Measurements from ENCODE around the gene MRPL16. TPM values are rescaled to one million over a fixed set of nuclear protein-coding genes. Genes with fewer than 3 reads are reported as not detected.

The MRPL16 gene
- polyA plus RNA-seq, 6 donors from 2014 or later = 61.8 to 95.9 (median 84.3) TPM

DNA sequence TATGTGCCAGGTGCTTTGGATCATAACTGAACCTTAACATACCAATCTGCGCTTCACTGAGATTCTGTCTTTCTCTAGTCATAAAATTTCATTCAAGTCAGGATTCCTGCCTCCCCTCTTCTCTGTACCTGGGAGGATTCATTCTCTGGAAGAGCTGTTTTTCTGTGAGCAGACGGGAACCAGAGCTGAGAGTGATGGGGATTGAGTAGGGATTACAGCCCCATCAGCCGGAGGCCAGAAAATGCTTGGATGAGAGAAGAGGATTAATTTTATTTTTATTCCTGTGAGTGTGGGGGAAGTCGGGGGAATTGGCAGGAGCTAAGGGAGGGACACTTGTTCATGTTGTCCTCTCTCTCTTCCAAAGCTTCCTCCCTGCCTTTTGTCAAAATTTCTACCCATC, 50.7 kb downstream of the MRPL16 start:
- Mint-ChIP-seq H3K36me3 (peaks cover 4 to 10% of the 10 kb centered on the region in 2 donors), H3K4me3 (no peak overlapping the region), H3K27ac (no peak overlapping the region), H3K27me3 (no peaks in the 10 kb centered on the region), H3K4me1 (peaks cover 16 to 28% (median 25%) of the 10 kb centered on the region in 3 donors), H3K9me3 (no peaks in the 10 kb centered on the region)
- no peak for DNase-seq
- no peak for ATAC-seq (ENCODE audit: low read depth in 2 of 2)

GRCh38 chr11:59758401-59759037, 52.1 kb downstream of the MRPL16 start:
- H3K27ac Mint-ChIP-seq = peak overlapping the region in 1 of 6 donors; percentile 30
- ATAC-seq (ENCODE audit: low read depth in 2 of 2) (no peak), DNase-seq (no peak)
- peak overlapping the region in 2 of 8 donors; percentile 35 to 82 for H3K4me3 Mint-ChIP-seq
- H3K36me3 Mint-ChIP-seq = peaks cover 4 to 10% of the 10 kb centered on the region in 2 donors
- H3K27me3 Mint-ChIP-seq = no peaks in the 10 kb centered on the region
- no peaks in the 10 kb centered on the region for H3K9me3 Mint-ChIP-seq
- H3K4me1 Mint-ChIP-seq = peaks cover 24 to 35% (median 35%) of the 10 kb centered on the region in 3 donors

DNA sequence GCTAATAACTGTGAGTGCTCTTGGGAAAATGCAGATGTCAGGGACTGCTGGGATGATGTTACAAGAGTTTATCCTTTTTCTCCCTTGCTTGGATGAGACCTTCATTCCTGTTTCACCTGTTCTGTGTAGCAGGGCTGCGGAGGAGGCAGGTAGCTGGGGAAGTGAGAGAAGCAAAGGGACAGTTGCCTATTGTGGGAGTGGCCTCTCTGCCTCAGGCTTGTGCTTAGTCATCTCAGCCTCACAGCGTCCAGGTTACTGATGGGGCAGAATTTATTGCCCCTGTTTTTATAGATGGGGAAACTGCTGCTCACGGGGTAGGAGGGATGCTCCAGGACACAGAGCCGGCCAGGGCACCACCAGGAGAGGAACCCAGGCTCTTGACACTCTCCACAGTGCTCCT, 53.7 kb downstream of the MRPL16 start:
- no peaks in the 10 kb centered on the region for H3K9me3 Mint-ChIP-seq
- peaks cover 24 to 35% (median 30%) of the 10 kb centered on the region in 3 donors for H3K4me1 Mint-ChIP-seq
- ATAC-seq (ENCODE audit: low read depth in 2 of 2) (no peak), DNase-seq (no peak)
- H3K27me3 Mint-ChIP-seq = no peaks in the 10 kb centered on the region
- H3K27ac Mint-ChIP-seq = peak overlapping the region in 4 of 6 donors; percentile 20 to 47 (median 29)
- H3K36me3 Mint-ChIP-seq = no peaks in the 10 kb centered on the region
- H3K4me3 Mint-ChIP-seq = peak overlapping the region in 6 of 8 donors; percentile 10 to 96 (median 84)

DNA sequence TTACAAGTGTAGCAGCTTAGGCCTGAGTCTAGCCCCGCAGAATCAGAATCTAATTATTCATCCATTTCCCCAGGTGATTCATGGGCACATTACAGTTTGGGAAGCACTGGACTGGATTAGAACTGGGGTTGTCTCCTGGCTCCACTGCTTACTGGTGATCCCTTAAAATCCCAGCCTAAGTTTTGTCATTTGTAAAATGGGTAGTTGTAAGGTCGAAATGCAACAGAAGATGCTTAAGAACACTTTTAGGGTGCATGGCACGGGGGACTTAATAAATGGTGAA, 54.1 kb downstream of the MRPL16 start:
- ATAC-seq (ENCODE audit: low read depth in 2 of 2) = no peak
- Mint-ChIP-seq H3K4me3 (peak overlapping the region in 7 of 8 donors; percentile 10 to 96 (median 86)), H3K27ac (peak overlapping the region in 3 of 6 donors; percentile 11 to 47 (median 20))

More for the DNA sequence above, 54.1 kb downstream of the MRPL16 start:
- no peaks in the 10 kb centered on the region for H3K27me3 Mint-ChIP-seq
- H3K9me3 Mint-ChIP-seq = no peaks in the 10 kb centered on the region
- no peaks in the 10 kb centered on the region for H3K36me3 Mint-ChIP-seq
- DNase-seq = no peak
- H3K4me1 Mint-ChIP-seq = peaks cover 24 to 35% (median 30%) of the 10 kb centered on the region in 3 donors

Other genes with a start within 250 kb of the MRPL16 start
- gene OSBP, start 195.0 kb downstream of the MRPL16 start, polyA plus RNA-seq (ENCODE audit: low read depth in 6 of 6) = 10 to 100 TPM; 20.4 to 34.4 (median 27.5) TPM
- gene PATL1, start 141.7 kb downstream of the MRPL16 start, polyA plus RNA-seq (ENCODE audit: low read depth in 6 of 6) = 10 to 100 TPM in 1 of 6 donors, 1 to 10 TPM in 5; 3.3 to 11.9 (median 6.2) TPM
- not detected for gene OR10V1, start 96.9 kb downstream of the MRPL16 start, polyA plus RNA-seq (ENCODE audit: low read depth in 6 of 6)
- gene STX3, start 55.4 kb downstream of the MRPL16 start, polyA plus RNA-seq (ENCODE audit: low read depth in 6 of 6) = 1 to 10 TPM; 3.8 to 7.2 (median 5.7) TPM
- gene CBLIF, start 34.7 kb upstream of the MRPL16 start, polyA plus RNA-seq (ENCODE audit: low read depth in 6 of 6) = not detected
- not detected for gene TCN1, start 55.7 kb upstream of the MRPL16 start, polyA plus RNA-seq (ENCODE audit: low read depth in 6 of 6)
- not detected for gene OOSP3, start 68.0 kb upstream of the MRPL16 start, polyA plus RNA-seq (ENCODE audit: low read depth in 6 of 6)
- not detected for gene OOSP1, start 127.7 kb upstream of the MRPL16 start, polyA plus RNA-seq (ENCODE audit: low read depth in 6 of 6)
- not detected for gene OOSP4A, start 153.3 kb upstream of the MRPL16 start, polyA plus RNA-seq (ENCODE audit: low read depth in 6 of 6)
- not detected for gene OOSP4B, start 206.4 kb upstream of the MRPL16 start, polyA plus RNA-seq (ENCODE audit: low read depth in 6 of 6)
- not detected for gene OOSP2, start 229.6 kb upstream of the MRPL16 start, polyA plus RNA-seq (ENCODE audit: low read depth in 6 of 6)
- gene MS4A3, start 245.9 kb upstream of the MRPL16 start, polyA plus RNA-seq (ENCODE audit: low read depth in 6 of 6) = under 1 TPM in 1 of 6 donors, not detected in 5; 0.57 TPM